ENCODE measurements around the gene CHGA.

- TF ChIP-seq CTCF (IDR thresholded peaks at IDR 0.05) (no peak), POLR2A (IDR thresholded peaks at IDR 0.05) (no peak), POLR2AphosphoS5 (IDR thresholded peaks at IDR 0.05) (no peak)
These were observed 8.9 kb downstream of the CHGA start for GRCh38 chr14:92931681-92932447.

Measured in breast epithelium (tissue), 3 donors.